ENCODE measurements around the gene SHROOM4. TPM values are rescaled to one million over a fixed set of nuclear protein-coding genes. Genes with fewer than 3 reads are reported as not detected.
A peak's percentile ranks its signal among the peaks of the same experiment; 100 is the strongest.

SHROOM4 gene
- 6.8 TPM for total RNA-seq
- polyA plus RNA-seq (ENCODE audit: insufficient read depth in 1 of 8, insufficient read length in 8 of 8, low replicate concordance in 1 of 8) = 1 to 10 TPM; 4.5 to 8.4 (median 6.2) TPM
- long read RNA-seq, donor 1 = 0 reads
- long read RNA-seq, donor 2 = 0 reads
- long read RNA-seq, donor 3, full-length matches to known transcripts = 1 of 1 reads
- long read RNA-seq, donor 3, partial matches to known transcripts = 0 of 1 reads
- long read RNA-seq, donor 3, other reads (novel, unspliced or antisense) = 0 of 1 reads
- long read RNA-seq, donor 4 = 0 reads
- long read RNA-seq, donor 5 = 0 reads
- long read RNA-seq, donor 6 = 0 reads
- long read RNA-seq, donor 7 = 0 reads
- long read RNA-seq, donor 8 = 0 reads
- long read RNA-seq, donor 9 = 0 reads
- long read RNA-seq, donor 10 = 0 reads
- long read RNA-seq, donor 11 = 0 reads

GRCh38 chrX:50813843-50814661 lies at the start of gene SHROOM4:
SHROOM4 (minus strand) TSS chrX:50814194; CDS start chrX:50814018, 176 bp downstream.
- DNase-seq = peak; percentile 94
- 27% methylated on average over 33 of the region's 47 CpGs for WGBS (ENCODE audit: insufficient coverage)
- Histone ChIP-seq H3K27ac (ENCODE audit: low read length) (peak within 1 kb of the TSS; percentile 83), H3K4me1 (ENCODE audit: control insufficient read depth, insufficient read depth, low read length) (peaks cover 8% of the 10 kb centered on the region), H3K36me3 (ENCODE audit: control insufficient read depth, insufficient read depth, low read length) (no peaks in the 10 kb centered on the region), H3K4me3 (ENCODE audit: low read length) (peak within 1 kb of the TSS; percentile 54), H3K9me3 (replicated peaks; ENCODE audit: control insufficient read depth, low read depth, low read length) (no peaks in the 10 kb centered on the region), H3K27me3 (ENCODE audit: control insufficient read depth, insufficient read depth, low read length) (peaks cover 36% of the 10 kb centered on the region)

- no CpG with 5 or more reads among the region's 1 CpG for WGBS (ENCODE audit: insufficient coverage)
- no peak overlapping the region for H3K27ac ChIP-seq (ENCODE audit: low read length)
Observed at GRCh38 chrX:50863471-50863870, 49.5 kb upstream of the SHROOM4 start.

DNA sequence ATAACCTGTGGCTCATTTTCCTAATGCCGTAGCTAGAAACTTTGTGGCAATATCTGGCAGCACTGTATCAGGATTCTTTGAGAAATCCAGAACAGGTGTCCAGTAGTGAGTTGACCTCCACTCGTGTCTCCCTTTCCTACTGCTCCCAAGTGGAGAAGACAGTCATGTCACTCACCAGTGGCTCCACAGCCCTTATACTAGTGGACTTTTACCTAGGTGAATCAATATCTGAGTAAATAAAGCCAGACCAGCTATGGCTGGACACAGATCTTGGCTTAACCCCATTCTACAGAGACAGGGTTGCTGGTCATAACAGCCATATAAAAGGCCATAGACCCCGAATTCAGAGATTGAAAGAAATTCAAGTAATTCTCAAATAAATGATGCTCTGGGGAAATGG lies 46.5 kb upstream of the SHROOM4 start:
- DNase-seq = no peak
- Histone ChIP-seq H3K27ac (ENCODE audit: low read length) (no peak overlapping the region), H3K27me3 (ENCODE audit: control insufficient read depth, insufficient read depth, low read length) (peaks cover 6% of the 10 kb centered on the region), H3K9me3 (replicated peaks; ENCODE audit: control insufficient read depth, low read depth, low read length) (no peaks in the 10 kb centered on the region), H3K4me1 (ENCODE audit: control insufficient read depth, insufficient read depth, low read length) (no peaks in the 10 kb centered on the region), H3K36me3 (ENCODE audit: control insufficient read depth, insufficient read depth, low read length) (no peaks in the 10 kb centered on the region), H3K4me3 (ENCODE audit: low read length) (no peak overlapping the region)
- WGBS (ENCODE audit: insufficient coverage) = 75% methylated on average over 1 of the region's 3 CpGs

More at GRCh38 chrX:50863471-50863870, 49.5 kb upstream of the SHROOM4 start:
- no peak overlapping the region for H3K4me3 ChIP-seq (ENCODE audit: low read length)
- H3K9me3 ChIP-seq (replicated peaks; ENCODE audit: control insufficient read depth, low read depth, low read length) = no peaks in the 10 kb centered on the region
- peaks cover 9% of the 10 kb centered on the region for H3K27me3 ChIP-seq (ENCODE audit: control insufficient read depth, insufficient read depth, low read length)
- no peaks in the 10 kb centered on the region for H3K4me1 ChIP-seq (ENCODE audit: control insufficient read depth, insufficient read depth, low read length)
- DNase-seq = no peak
- H3K36me3 ChIP-seq (ENCODE audit: control insufficient read depth, insufficient read depth, low read length) = no peaks in the 10 kb centered on the region

- H3K36me3 ChIP-seq (ENCODE audit: control insufficient read depth, insufficient read depth, low read length) = no peaks in the 10 kb centered on the region
- H3K4me1 ChIP-seq (ENCODE audit: control insufficient read depth, insufficient read depth, low read length) = no peaks in the 10 kb centered on the region
- no peak overlapping the region for H3K27ac ChIP-seq (ENCODE audit: low read length)
- no peaks in the 10 kb centered on the region for H3K9me3 ChIP-seq (replicated peaks; ENCODE audit: control insufficient read depth, low read depth, low read length)
- H3K4me3 ChIP-seq (ENCODE audit: low read length) = no peak overlapping the region
- no CpG with 5 or more reads among the region's 3 CpGs for WGBS (ENCODE audit: insufficient coverage)
- DNase-seq = no peak
- H3K27me3 ChIP-seq (ENCODE audit: control insufficient read depth, insufficient read depth, low read length) = peaks cover 5% of the 10 kb centered on the region
Observed at GRCh38 chrX:50858548-50858947, 44.6 kb upstream of the SHROOM4 start.

GRCh38 chrX:50853399-50853798 lies 39.4 kb upstream of the SHROOM4 start:
- peaks cover 5% of the 10 kb centered on the region for H3K27me3 ChIP-seq (ENCODE audit: control insufficient read depth, insufficient read depth, low read length)
- 79% methylated on average over 1 of the region's 1 CpG for WGBS (ENCODE audit: insufficient coverage)
- no peaks in the 10 kb centered on the region for H3K9me3 ChIP-seq (replicated peaks; ENCODE audit: control insufficient read depth, low read depth, low read length)
- no peaks in the 10 kb centered on the region for H3K4me1 ChIP-seq (ENCODE audit: control insufficient read depth, insufficient read depth, low read length)
- H3K4me3 ChIP-seq (ENCODE audit: low read length) = no peak overlapping the region
- H3K27ac ChIP-seq (ENCODE audit: low read length) = no peak overlapping the region
- no peaks in the 10 kb centered on the region for H3K36me3 ChIP-seq (ENCODE audit: control insufficient read depth, insufficient read depth, low read length)
- DNase-seq = no peak

- H3K36me3 ChIP-seq (ENCODE audit: control insufficient read depth, insufficient read depth, low read length) = no peaks in the 10 kb centered on the region
- no peaks in the 10 kb centered on the region for H3K4me1 ChIP-seq (ENCODE audit: control insufficient read depth, insufficient read depth, low read length)
- no CpG with 5 or more reads among the region's 4 CpGs for WGBS (ENCODE audit: insufficient coverage)
- no peak overlapping the region for H3K4me3 ChIP-seq (ENCODE audit: low read length)
- no peak overlapping the region for H3K27ac ChIP-seq (ENCODE audit: low read length)
- DNase-seq = no peak
- H3K9me3 ChIP-seq (replicated peaks; ENCODE audit: control insufficient read depth, low read depth, low read length) = no peaks in the 10 kb centered on the region
- H3K27me3 ChIP-seq (ENCODE audit: control insufficient read depth, insufficient read depth, low read length) = peaks cover 5% of the 10 kb centered on the region
Observed at GRCh38 chrX:50852524-50852923, 38.5 kb upstream of the SHROOM4 start.

- Histone ChIP-seq H3K27me3 (ENCODE audit: control insufficient read depth, insufficient read depth, low read length) (peaks cover 10% of the 10 kb centered on the region), H3K4me1 (ENCODE audit: control insufficient read depth, insufficient read depth, low read length) (no peaks in the 10 kb centered on the region), H3K36me3 (ENCODE audit: control insufficient read depth, insufficient read depth, low read length) (no peaks in the 10 kb centered on the region), H3K27ac (ENCODE audit: low read length) (no peak overlapping the region), H3K4me3 (ENCODE audit: low read length) (no peak overlapping the region), H3K9me3 (replicated peaks; ENCODE audit: control insufficient read depth, low read depth, low read length) (no peaks in the 10 kb centered on the region)
- 44% methylated on average over 3 of the region's 4 CpGs for WGBS (ENCODE audit: insufficient coverage)
- DNase-seq = no peak
Observed at GRCh38 chrX:50842221-50842620, 28.2 kb upstream of the SHROOM4 start.

GRCh38 chrX:50839730-50840129 lies 25.7 kb upstream of the SHROOM4 start:
- peaks cover 10% of the 10 kb centered on the region for H3K27me3 ChIP-seq (ENCODE audit: control insufficient read depth, insufficient read depth, low read length)
- H3K36me3 ChIP-seq (ENCODE audit: control insufficient read depth, insufficient read depth, low read length) = no peaks in the 10 kb centered on the region
- no peak for DNase-seq
- WGBS (ENCODE audit: insufficient coverage) = 80% methylated on average over 2 of the region's 2 CpGs
- no peak overlapping the region for H3K27ac ChIP-seq (ENCODE audit: low read length)
- H3K4me1 ChIP-seq (ENCODE audit: control insufficient read depth, insufficient read depth, low read length) = no peaks in the 10 kb centered on the region
- H3K9me3 ChIP-seq (replicated peaks; ENCODE audit: control insufficient read depth, low read depth, low read length) = no peaks in the 10 kb centered on the region
- no peak overlapping the region for H3K4me3 ChIP-seq (ENCODE audit: low read length)

GRCh38 chrX:50838820-50839600 lies 25.0 kb upstream of the SHROOM4 start:
- Histone ChIP-seq H3K4me1 (ENCODE audit: control insufficient read depth, insufficient read depth, low read length) (no peaks in the 10 kb centered on the region), H3K9me3 (replicated peaks; ENCODE audit: control insufficient read depth, low read depth, low read length) (no peaks in the 10 kb centered on the region), H3K36me3 (ENCODE audit: control insufficient read depth, insufficient read depth, low read length) (no peaks in the 10 kb centered on the region), H3K27ac (ENCODE audit: low read length) (peak overlapping the region; percentile 55), H3K4me3 (ENCODE audit: low read length) (no peak overlapping the region), H3K27me3 (ENCODE audit: control insufficient read depth, insufficient read depth, low read length) (peaks cover 10% of the 10 kb centered on the region)
- peak; percentile 20 for DNase-seq
- 65% methylated on average over 2 of the region's 5 CpGs for WGBS (ENCODE audit: insufficient coverage)

GRCh38 chrX:50827996-50828395 lies 14.0 kb upstream of the SHROOM4 start:
- H3K4me1 ChIP-seq (ENCODE audit: control insufficient read depth, insufficient read depth, low read length) = no peaks in the 10 kb centered on the region
- WGBS (ENCODE audit: insufficient coverage) = 0% methylated on average over 1 of the region's 1 CpG
- DNase-seq = no peak
- H3K9me3 ChIP-seq (replicated peaks; ENCODE audit: control insufficient read depth, low read depth, low read length) = no peaks in the 10 kb centered on the region
- no peaks in the 10 kb centered on the region for H3K36me3 ChIP-seq (ENCODE audit: control insufficient read depth, insufficient read depth, low read length)
- H3K27ac ChIP-seq (ENCODE audit: low read length) = no peak overlapping the region
- no peak overlapping the region for H3K4me3 ChIP-seq (ENCODE audit: low read length)
- H3K27me3 ChIP-seq (ENCODE audit: control insufficient read depth, insufficient read depth, low read length) = peaks cover 3% of the 10 kb centered on the region

Data from muscle of leg (tissue), 16 donors.